H1 (cell line): ENCODE measurements around the gene KCNMA1. TPM values are rescaled to one million over a fixed set of nuclear protein-coding genes. Genes with fewer than 3 reads are reported as not detected.

Source experiments
- CTCF ChIA-PET: fragments of 300-600 bp; sonication (Branson Sonifier 250); formaldehyde crosslinking; loops from one replicate; lab custom pipeline; 2021; ENCODE audit not compliant: partially characterized antibody; lab: Charles Lee
- POLR2A ChIA-PET: fragments of 300-600 bp; sonication (Branson Sonifier 250); formaldehyde crosslinking; loops from one replicate; lab custom pipeline; 2021; ENCODE audit warnings: inconsistent platforms; ENCODE audit not compliant: partially characterized antibody; lab: Charles Lee
- DNase-seq, 2 experiments: peaks; one replicate each; pipeline versions ENCODE4 v3.0.0 to v3.0.0-alpha.2; 2010 to 2022; ENCODE audit warnings: low spot score in 2 of 2, low read depth in 1 of 2, mixed read lengths in 1 of 2
- FAIRE-seq: peaks from 2 replicates; lab custom pipeline; 2011; peaks lifted over from hg19 to GRCh38; lab: Jason Lieb, UNC
- H2AFZ ChIP-seq: 2 replicates; pipeline ENCODE4 v1.8.1; 2012; ENCODE audit warnings: low read length, inconsistent platforms
- H2AK5ac ChIP-seq: 2 replicates; pipeline ENCODE4 v1.6.1; 2013; ENCODE audit warnings: low read depth, low read length
- H2BK120ac ChIP-seq: replicated peaks from 2 replicates; pipeline ENCODE3; 2013; ENCODE audit warnings: low read depth, low read length, inconsistent platforms
- H2BK12ac ChIP-seq: 2 replicates; pipeline ENCODE4 v1.6.1; 2013; ENCODE audit warnings: low read depth, low read length
- H2BK15ac ChIP-seq: 2 replicates; pipeline ENCODE4 v1.6.1; 2013; ENCODE audit warnings: low read length
- H2BK20ac ChIP-seq: 2 replicates; pipeline ENCODE4 v1.6.1; 2013; ENCODE audit warnings: low read length
- H2BK5ac ChIP-seq: 2 replicates; pipeline ENCODE4 v1.6.1; 2013; ENCODE audit warnings: low read depth, low read length
- H3K14ac ChIP-seq: 2 replicates; pipeline ENCODE4 v1.6.1; 2013; ENCODE audit warnings: inconsistent platforms; ENCODE audit not compliant: insufficient read length
- H3K18ac ChIP-seq: 2 replicates; pipeline ENCODE4 v1.6.1; 2013; ENCODE audit warnings: low read length; ENCODE audit errors: extremely low read depth
- H3K23ac ChIP-seq: 2 replicates; pipeline ENCODE4 v1.6.1; 2013; ENCODE audit warnings: inconsistent platforms; ENCODE audit not compliant: insufficient read length
- H3K23me2 ChIP-seq: 2 replicates; pipeline ENCODE4 v1.6.1; 2013; ENCODE audit warnings: low read depth, low read length
- H3K27ac ChIP-seq: 2 replicates; pipeline ENCODE4 v1.6.1; 2011; ENCODE audit warnings: low read depth, low read length, inconsistent platforms
- H3K27me3 ChIP-seq, 4 experiments: replicated peaks in 1 of 4; 1 replicate in 1 of 4; 2 replicates in 3 of 4; pipeline versions ENCODE4 v1.6.1 to v1.8.1; 2011 to 2013; ENCODE audit warnings: low read length in 3 of 4, mild to moderate bottlenecking in 3 of 4, inconsistent platforms in 2 of 4, mixed read lengths in 2 of 4, moderate library complexity in 1 of 4; ENCODE audit not compliant: control insufficient read depth in 3 of 4, insufficient read depth in 3 of 4; ENCODE audit errors: extremely low read depth in 1 of 4
- H3K36me3 ChIP-seq, 4 experiments: 2 replicates each; pipeline versions ENCODE4 v1.6.1 to v1.8.1; 2011 to 2013; ENCODE audit warnings: mild to moderate bottlenecking in 4 of 4, low read length in 3 of 4, moderate library complexity in 2 of 4, control low read depth in 1 of 4, inconsistent platforms in 1 of 4; ENCODE audit not compliant: insufficient read depth in 4 of 4, control insufficient read depth in 2 of 4
- H3K4ac ChIP-seq: replicated peaks from 2 replicates; pipeline ENCODE3; 2013; ENCODE audit warnings: low read length, low read depth, mixed read lengths, inconsistent platforms; ENCODE audit not compliant: insufficient read length
- H3K4me1 ChIP-seq, 4 experiments: replicated peaks in 1 of 4; 1 replicate in 1 of 4; 2 replicates in 3 of 4; pipeline versions ENCODE4 v1.6.1 to v1.8.1; 2011 to 2013; ENCODE audit warnings: low read length in 3 of 4, inconsistent platforms in 2 of 4, mixed read lengths in 1 of 4; ENCODE audit not compliant: insufficient read depth in 4 of 4, control insufficient read depth in 3 of 4
- H3K4me2 ChIP-seq, 2 experiments: 2 replicates each; pipeline versions ENCODE4 v1.6.1 to v1.8.1; 2011 to 2013; ENCODE audit warnings: low read depth in 2 of 2, low read length in 2 of 2, control low read depth in 1 of 2, inconsistent platforms in 1 of 2, mild to moderate bottlenecking in 1 of 2; ENCODE audit not compliant: insufficient read depth in 1 of 2
- H3K4me3 ChIP-seq, 4 experiments: fragments of 200-600, 300-600 bp in 1 of 4; sonication (generic), shearing (Covaris generic), sonication (Bioruptor Twin) in 1 of 4; 2 replicates each; pipeline versions ENCODE4 v1.5.1 to v1.8.1; 2011 to 2016; ENCODE audit warnings: low read length in 4 of 4, low read depth in 3 of 4, control low read depth in 2 of 4, inconsistent platforms in 2 of 4, mild to moderate bottlenecking in 2 of 4, mixed read lengths in 1 of 4, moderate library complexity in 1 of 4; ENCODE audit not compliant: insufficient read depth in 2 of 4; ENCODE audit errors: extremely low read depth in 1 of 4
- H3K56ac ChIP-seq: replicated peaks from 2 replicates; pipeline ENCODE3; 2013; ENCODE audit warnings: low read depth, mild to moderate bottlenecking, mixed read lengths, low read length, inconsistent platforms; ENCODE audit not compliant: insufficient read length
- H3K79me1 ChIP-seq: 2 replicates; pipeline ENCODE4 v1.6.1; 2013; ENCODE audit warnings: low read depth, low read length, control low read depth
- H3K79me2 ChIP-seq, 2 experiments: 2 replicates each; pipeline versions ENCODE4 v1.6.1 to v1.8.1; 2012 to 2013; ENCODE audit warnings: low read length in 2 of 2, mild to moderate bottlenecking in 2 of 2, inconsistent platforms in 1 of 2; ENCODE audit not compliant: insufficient read depth in 2 of 2, control insufficient read depth in 1 of 2
- H3K9ac ChIP-seq, 4 experiments: replicated peaks in 1 of 4; 1 replicate in 1 of 4; 2 replicates in 3 of 4; pipeline versions ENCODE4 v1.6.1 to v1.8.1; 2011 to 2013; ENCODE audit warnings: low read depth in 3 of 4, low read length in 3 of 4, control low read depth in 2 of 4, mild to moderate bottlenecking in 2 of 4, moderate library complexity in 2 of 4, inconsistent platforms in 1 of 4; ENCODE audit errors: extremely low read depth in 1 of 4
- H3K9me3 ChIP-seq, 2 experiments: 2 replicates each; pipeline versions ENCODE4 v1.6.1 to v1.8.1; 2012 to 2013; ENCODE audit warnings: mild to moderate bottlenecking in 2 of 2, moderate library complexity in 2 of 2, control low read depth in 1 of 2, inconsistent platforms in 1 of 2, low read depth in 1 of 2, low read length in 1 of 2, mixed read lengths in 1 of 2; ENCODE audit not compliant: insufficient read depth in 2 of 2
- H4K20me1 ChIP-seq, 2 experiments: replicated peaks in 1 of 2; 2 replicates each; pipeline versions ENCODE3 to v1.8.1; 2011 to 2013; ENCODE audit warnings: inconsistent platforms in 2 of 2, low read length in 2 of 2, mild to moderate bottlenecking in 1 of 2; ENCODE audit not compliant: insufficient read depth in 2 of 2, control insufficient read depth in 1 of 2
- H4K5ac ChIP-seq: 2 replicates; pipeline ENCODE4 v1.6.1; 2013; ENCODE audit warnings: low read length, low read depth, mixed read lengths, inconsistent platforms; ENCODE audit not compliant: insufficient read length
- H4K8ac ChIP-seq: 2 replicates; pipeline ENCODE4 v1.8.0; 2013; ENCODE audit warnings: mild to moderate bottlenecking, moderate library complexity, low read length, inconsistent platforms; ENCODE audit not compliant: insufficient read depth; ENCODE audit errors: extremely low read depth
- H4K91ac ChIP-seq: replicated peaks from 2 replicates; pipeline ENCODE3; 2013; ENCODE audit warnings: low read length, mixed read lengths, inconsistent platforms; ENCODE audit not compliant: insufficient read length
- EZH2 ChIP-seq: fragments of 200-600 bp; sonication (generic); IDR thresholded peaks from 2 replicates; pipeline ENCODE4 v1.7.1; 2012; ENCODE audit warnings: low read depth, mild to moderate bottlenecking, moderate library complexity, low read length, inconsistent platforms; ENCODE audit not compliant: severe bottlenecking
- KDM1A ChIP-seq: fragments of 200-600, 300-600 bp; sonication (generic); IDR thresholded peaks from 2 replicates; pipeline ENCODE4 v1.7.1; 2016; ENCODE audit warnings: mild to moderate bottlenecking, low read length, borderline replicate concordance
- KDM4A ChIP-seq: IDR thresholded peaks from one replicate; pipeline ENCODE4 v1.7.1; 2012; ENCODE audit warnings: low read depth, mild to moderate bottlenecking, moderate library complexity, low read length, inconsistent platforms; ENCODE audit not compliant: severe bottlenecking
- NRF1 ChIP-seq: IDR thresholded peaks from 2 replicates; pipeline ENCODE4 v1.6.1; 2011; ENCODE audit warnings: mild to moderate bottlenecking, low read depth, low read length, improper control_type of control experiment
- POLR2AphosphoS5 ChIP-seq: IDR thresholded peaks from 2 replicates; pipeline ENCODE4 v1.6.1; 2011; ENCODE audit warnings: low read depth, low read length
- POU5F1 ChIP-seq: IDR thresholded peaks from 2 replicates; pipeline ENCODE4 v1.6.1; 2011; ENCODE audit warnings: low read depth, mild to moderate bottlenecking, low read length, moderate library complexity
- RNF2 ChIP-seq: fragments of 200-900, 300-1000 bp; sonication (generic); IDR thresholded peaks from 2 replicates; pipeline ENCODE4 v1.7.1; 2016; ENCODE audit warnings: borderline replicate concordance, low read depth, mild to moderate bottlenecking, antibody characterized with exemption, low read length; ENCODE audit not compliant: poor library complexity, severe bottlenecking; ENCODE audit errors: missing control alignments
- TEAD4 ChIP-seq: IDR thresholded peaks from 2 replicates; pipeline ENCODE4 v1.6.1; 2012; ENCODE audit warnings: low read depth, low read length, inconsistent platforms, mixed read lengths
- WGBS, 2 experiments: shearing (Covaris generic) in 1 of 2; methylation state at CpG; one replicate each; pipeline versions ENCODE4 v1.1.6 to v1.1.7; 2013 to 2015; ENCODE audit warnings: low lambda C conversion rate in 2 of 2, mixed read lengths in 2 of 2, inconsistent platforms in 1 of 2, low coverage in 1 of 2, missing lambda C conversion rate in 1 of 2; ENCODE audit not compliant: insufficient replicate concordance in 2 of 2, insufficient coverage in 1 of 2, insufficient read length in 1 of 2; ENCODE audit errors: extremely low coverage in 1 of 2, missing lambda C conversion rate in 1 of 2; 5-methylcytosine and 5-hydroxymethylcytosine counted together
- polyA plus RNA-seq, 7 experiments: library from polyadenylated mRNA; depleted of rRNA in 3 of 7; stranded (reverse) in 5 of 7; unstranded in 2 of 7; fragments of >200 nt in 5 of 7; fragments of 200-250 nt in 2 of 7; gene quantifications; 1 replicate in 5 of 7; 2 replicates in 1 of 7; 4 replicates in 1 of 7; pipeline versions ENCODE4 v1.2.1 to v1.2.3, GENCODE V29; 2011 to 2013; ENCODE audit warnings: missing spikeins in 2 of 7, mixed read lengths in 2 of 7
- total RNA-seq: library from RNA; stranded (reverse); fragmentation: NEBNext Ultra II Directional; extraction: Animal tissue kit (Norgen Biotek cat#: 25700); gene quantifications from 2 replicates; pipeline ENCODE4 v1.2.1, GENCODE V29; 2021
- TF ChIP-seq, protein P1 (sequence below): IDR thresholded peaks from 2 replicates; pipeline ENCODE4 v1.6.1; 2012; ENCODE audit warnings: inconsistent platforms

The KCNMA1 gene
- total and polyA plus RNA-seq, 2 of the 8 experiments (the other 6 are each of a cell fraction or from before 2014, with no cell fraction given): 10.2 to 11.1 TPM

DNA sequence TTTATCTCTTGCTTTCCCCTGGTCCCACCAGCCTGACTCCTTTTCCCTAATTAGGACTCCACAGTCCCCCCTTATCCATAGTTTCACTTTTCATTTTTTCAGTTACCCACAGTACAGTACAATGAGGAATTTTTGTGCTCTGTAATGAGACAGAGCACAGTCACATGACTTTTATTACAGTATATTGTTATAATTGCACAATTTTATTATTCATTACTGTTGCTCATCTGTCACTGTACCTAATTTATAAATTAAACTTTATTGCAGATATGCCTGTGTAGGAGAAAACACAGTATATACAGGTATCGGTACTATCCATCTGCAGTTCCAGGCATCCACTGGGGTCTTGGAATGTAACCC lies 125.4 kb downstream of the KCNMA1 start:
- H3K4me1 ChIP-seq: peaks cover 2 to 14% (median 7%) of the 10 kb centered on the region in 4 experiments; a peak in 6 of 7 replicates
- DNase-seq (no peak), FAIRE-seq (no peak)
- ChIA-PET CTCF (interaction anchor here (0.7 to 1.4 kb wide), 6 partner anchors 18 to 218 kb away, joined by 3 to 5 read pairs (median 4); no protein-coding TSS in a partner anchor), POLR2A (no interaction called here)
- peaks cover 2% of the 10 kb centered on the region; the same call in 1 of the 2 replicates for H3K79me1 ChIP-seq
- H4K8ac ChIP-seq: no peak overlapping the region
- H4K5ac ChIP-seq: no peak overlapping the region
- H2AK5ac ChIP-seq: no peak overlapping the region
- H2BK120ac ChIP-seq: no peak overlapping the region
- no peak overlapping the region for H3K23ac ChIP-seq
- no peak overlapping the region for H3K4me2 ChIP-seq
- no peaks in the 10 kb centered on the region for H3K9me3 ChIP-seq
- H2BK5ac ChIP-seq: no peak overlapping the region
- H2BK15ac ChIP-seq: no peak overlapping the region
- no peak overlapping the region for H3K27ac ChIP-seq
- H3K14ac ChIP-seq: no peak overlapping the region
- H4K91ac ChIP-seq: no peak overlapping the region
- H3K56ac ChIP-seq: no peak overlapping the region
- H3K9ac ChIP-seq: no peak overlapping the region
- H3K4me3 ChIP-seq: no peak overlapping the region
- no peaks in the 10 kb centered on the region for H3K36me3 ChIP-seq
- H3K18ac ChIP-seq: no peak overlapping the region
- H3K4ac ChIP-seq: no peak overlapping the region
- no peak overlapping the region for H2BK20ac ChIP-seq
- no peaks in the 10 kb centered on the region for H4K20me1 ChIP-seq
- no peaks in the 10 kb centered on the region for H3K79me2 ChIP-seq
- H2AFZ ChIP-seq: no peak overlapping the region
- WGBS, 2 experiments: 81% methylated on average over 1 of the region's 1 CpG; no CpG with 5 or more reads in 1 of the 2 experiments
- H3K23me2 ChIP-seq: no peaks in the 10 kb centered on the region
- no peaks in the 10 kb centered on the region for H3K27me3 ChIP-seq
- H2BK12ac ChIP-seq: no peak overlapping the region
- no peak for TF ChIP-seq TEAD4
- TF ChIP-seq KDM1A: no peak
- TF ChIP-seq, protein P1, sequence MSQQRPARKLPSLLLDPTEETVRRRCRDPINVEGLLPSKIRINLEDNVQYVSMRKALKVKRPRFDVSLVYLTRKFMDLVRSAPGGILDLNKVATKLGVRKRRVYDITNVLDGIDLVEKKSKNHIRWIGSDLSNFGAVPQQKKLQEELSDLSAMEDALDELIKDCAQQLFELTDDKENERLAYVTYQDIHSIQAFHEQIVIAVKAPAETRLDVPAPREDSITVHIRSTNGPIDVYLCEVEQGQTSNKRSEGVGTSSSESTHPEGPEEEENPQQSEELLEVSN: no peak
- no peak for TF ChIP-seq NRF1
- TF ChIP-seq RNF2: no peak
- TF ChIP-seq POU5F1: no peak
- TF ChIP-seq EZH2: no peak
- TF ChIP-seq POLR2AphosphoS5: no peak
- TF ChIP-seq KDM4A: no peak
